Esophagus squamous epithelium (tissue), 4 donors: ENCODE measurements around the gene BZW2.

Experiments used
- POLR2A ChIP-seq, 4 donors: fragments of 450-650 bp; IDR thresholded peaks; one replicate each; pipeline ENCODE4 v1.6.1; 2017; ENCODE audit warnings: antibody characterized with exemption in 4 of 4, mild to moderate bottlenecking in 4 of 4, moderate library complexity in 3 of 4
- TF ChIP-seq, protein P1 (sequence below), 6 experiments: fragments of 450-650 bp in 4 of 6; fragments of 200-600 bp in 2 of 6; sonication (generic) in 2 of 6; IDR thresholded peaks; one replicate each; pipeline ENCODE4 v1.5.1; 2016 to 2019; ENCODE audit warnings: antibody characterized with exemption in 6 of 6, mild to moderate bottlenecking in 4 of 6, moderate library complexity in 4 of 6

GRCh38 chr7:16740623-16740953 lies 94.6 kb downstream of the BZW2 start:
- TF ChIP-seq, protein P1, sequence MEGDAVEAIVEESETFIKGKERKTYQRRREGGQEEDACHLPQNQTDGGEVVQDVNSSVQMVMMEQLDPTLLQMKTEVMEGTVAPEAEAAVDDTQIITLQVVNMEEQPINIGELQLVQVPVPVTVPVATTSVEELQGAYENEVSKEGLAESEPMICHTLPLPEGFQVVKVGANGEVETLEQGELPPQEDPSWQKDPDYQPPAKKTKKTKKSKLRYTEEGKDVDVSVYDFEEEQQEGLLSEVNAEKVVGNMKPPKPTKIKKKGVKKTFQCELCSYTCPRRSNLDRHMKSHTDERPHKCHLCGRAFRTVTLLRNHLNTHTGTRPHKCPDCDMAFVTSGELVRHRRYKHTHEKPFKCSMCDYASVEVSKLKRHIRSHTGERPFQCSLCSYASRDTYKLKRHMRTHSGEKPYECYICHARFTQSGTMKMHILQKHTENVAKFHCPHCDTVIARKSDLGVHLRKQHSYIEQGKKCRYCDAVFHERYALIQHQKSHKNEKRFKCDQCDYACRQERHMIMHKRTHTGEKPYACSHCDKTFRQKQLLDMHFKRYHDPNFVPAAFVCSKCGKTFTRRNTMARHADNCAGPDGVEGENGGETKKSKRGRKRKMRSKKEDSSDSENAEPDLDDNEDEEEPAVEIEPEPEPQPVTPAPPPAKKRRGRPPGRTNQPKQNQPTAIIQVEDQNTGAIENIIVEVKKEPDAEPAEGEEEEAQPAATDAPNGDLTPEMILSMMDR (IDR thresholded peaks at IDR 0.05), result no peak
- no peak for TF ChIP-seq POLR2A (IDR thresholded peaks at IDR 0.05)
